Liver (tissue), 9 donors: ENCODE measurements around the gene HS3ST4. TPM values are rescaled to one million over a fixed set of nuclear protein-coding genes. Genes with fewer than 3 reads are reported as not detected.

Experiments used
- DNase-seq: peaks from one replicate; pipeline ENCODE4 v3.0.0-alpha.2; 2017; ENCODE audit warnings: low spot score
- H3K27ac ChIP-seq, 2 donors: one replicate each; pipeline ENCODE4 v1.7.0; 2013; ENCODE audit warnings: inconsistent platforms in 2 of 2, low read length in 2 of 2, control low read depth in 1 of 2, low read depth in 1 of 2, mild to moderate bottlenecking in 1 of 2
- H3K27me3 ChIP-seq, 4 donors: one replicate each; pipeline versions ENCODE4 v1.6.1 to v1.7.0; 2013; ENCODE audit warnings: low read length in 3 of 4, inconsistent platforms in 1 of 4, mild to moderate bottlenecking in 1 of 4, moderate library complexity in 1 of 4; ENCODE audit not compliant: control insufficient read depth in 4 of 4, insufficient read depth in 4 of 4
- H3K36me3 ChIP-seq, 4 donors: one replicate each; pipeline versions ENCODE4 v1.6.1 to v1.7.0; 2013; ENCODE audit warnings: low read length in 3 of 4, mild to moderate bottlenecking in 3 of 4, low read depth in 1 of 4, moderate library complexity in 1 of 4; ENCODE audit not compliant: control insufficient read depth in 4 of 4, insufficient read depth in 3 of 4
- H3K4me1 ChIP-seq, 4 donors: one replicate each; pipeline versions ENCODE4 v1.6.1 to v1.7.0; 2013; ENCODE audit warnings: low read length in 3 of 4, mild to moderate bottlenecking in 3 of 4, moderate library complexity in 1 of 4; ENCODE audit not compliant: control insufficient read depth in 4 of 4, insufficient read depth in 4 of 4
- H3K4me3 ChIP-seq, 3 donors: one replicate each; pipeline versions ENCODE4 v1.6.1 to v1.7.0; 2013; ENCODE audit warnings: low read length in 3 of 3, control low read depth in 1 of 3, low read depth in 1 of 3, mild to moderate bottlenecking in 1 of 3
- H3K9ac ChIP-seq, 2 donors: one replicate each; pipeline ENCODE4 v1.7.0; 2013; ENCODE audit warnings: low read length in 2 of 2, mild to moderate bottlenecking in 2 of 2, moderate library complexity in 2 of 2, control low read depth in 1 of 2, low read depth in 1 of 2
- H3K9me3 ChIP-seq, 4 donors: one replicate each; pipeline versions ENCODE4 v1.6.1 to v1.7.0; 2013; ENCODE audit warnings: low read length in 3 of 4; ENCODE audit not compliant: control insufficient read depth in 4 of 4
- ATF3 ChIP-seq: IDR thresholded peaks from 2 replicates; pipeline ENCODE4 v1.6.1; 2016; ENCODE audit warnings: antibody characterized with exemption
- EGR1 ChIP-seq, 2 donors: IDR thresholded peaks; 2 replicates each; pipeline ENCODE4 v1.6.1; 2016 to 2018; ENCODE audit warnings: antibody characterized with exemption in 2 of 2, low read depth in 2 of 2
- FOXA1 ChIP-seq: IDR thresholded peaks from 2 replicates; pipeline ENCODE4 v1.6.1; 2016; ENCODE audit warnings: antibody characterized with exemption
- FOXA2 ChIP-seq: IDR thresholded peaks from 2 replicates; pipeline ENCODE4 v1.6.1; 2016; ENCODE audit warnings: antibody characterized with exemption
- GABPA ChIP-seq, 2 donors: IDR thresholded peaks in 1 of 2; conservative IDR thresholded peaks in 1 of 2; 2 replicates each; pipeline ENCODE4 v1.6.1; 2016; ENCODE audit warnings: antibody characterized with exemption in 2 of 2, mild to moderate bottlenecking in 1 of 2, moderate library complexity in 1 of 2
- HNF4A ChIP-seq, 2 donors: conservative IDR thresholded peaks; 2 replicates each; pipeline ENCODE4 v1.6.1; 2016; ENCODE audit warnings: antibody characterized with exemption in 2 of 2, mild to moderate bottlenecking in 2 of 2
- HNF4G ChIP-seq: IDR thresholded peaks from 2 replicates; pipeline ENCODE4 v1.6.1; 2016; ENCODE audit warnings: antibody characterized with exemption
- JUND ChIP-seq, 2 donors: IDR thresholded peaks; 2 replicates each; pipeline ENCODE4 v1.6.1; 2016; ENCODE audit warnings: antibody characterized with exemption in 2 of 2
- MAX ChIP-seq: IDR thresholded peaks from 2 replicates; pipeline ENCODE4 v1.6.1; 2016; ENCODE audit warnings: antibody characterized with exemption
- NR2F2 ChIP-seq: IDR thresholded peaks from 2 replicates; pipeline ENCODE4 v1.6.1; 2016; ENCODE audit warnings: antibody characterized with exemption
- RAD21 ChIP-seq, 2 donors: IDR thresholded peaks; 2 replicates each; pipeline ENCODE4 v1.6.1; 2016; ENCODE audit warnings: antibody characterized with exemption in 2 of 2, mild to moderate bottlenecking in 2 of 2
- REST ChIP-seq: IDR thresholded peaks from 2 replicates; pipeline ENCODE4 v1.6.1; 2016; ENCODE audit warnings: antibody characterized with exemption, mild to moderate bottlenecking
- RXRA ChIP-seq, 2 donors: IDR thresholded peaks; 2 replicates each; pipeline ENCODE4 v1.6.1; 2017 to 2018; ENCODE audit warnings: antibody characterized with exemption in 2 of 2, mild to moderate bottlenecking in 1 of 2
- SP1 ChIP-seq: IDR thresholded peaks from 2 replicates; pipeline ENCODE4 v1.6.1; 2018; ENCODE audit warnings: antibody characterized with exemption, mild to moderate bottlenecking
- TAF1 ChIP-seq: conservative IDR thresholded peaks from 2 replicates; pipeline ENCODE4 v1.6.1; 2016; ENCODE audit warnings: antibody characterized with exemption, mild to moderate bottlenecking
- YY1 ChIP-seq: IDR thresholded peaks from 2 replicates; pipeline ENCODE4 v1.6.1; 2016; ENCODE audit warnings: antibody characterized with exemption, mild to moderate bottlenecking
- WGBS: extraction: QIAGEN DNeasy Blood & Tissue Kit; methylation state at CpG from one replicate; pipeline ENCODE4 v1.1.7; 2013; 5-methylcytosine and 5-hydroxymethylcytosine counted together
- polyA plus RNA-seq, 2 donors: library from polyadenylated mRNA; stranded (reverse) in 1 of 2; unstranded in 1 of 2; fragments of 200-250 nt in 1 of 2; fragments of >200 nt in 1 of 2; fragmentation: Nextera tagmentation in 1 of 2; extraction: Ambion mirVana in 1 of 2; gene quantifications; one replicate each; pipeline versions ENCODE4 v1.2.1 to v1.2.3, GENCODE V29; 2013 to 2015
- total RNA-seq, 2 donors: library from RNA; depleted of rRNA; stranded (reverse); fragments of >200 nt; gene quantifications; one replicate each; pipeline ENCODE4 v1.2.3, GENCODE V29; 2014
- TF ChIP-seq, protein P1 (sequence below): IDR thresholded peaks from 2 replicates; pipeline ENCODE4 v1.6.1; 2016; ENCODE audit warnings: antibody characterized with exemption
- TF ChIP-seq, protein P2 (sequence below): fragments of 150-350 bp; IDR thresholded peaks from 2 replicates; pipeline ENCODE4 v1.5.1; 2017; ENCODE audit warnings: improper control_type of control experiment, low read depth, low read length; ENCODE audit not compliant: missing input control
- donor health status: healthy.
- donor health status: healthy.
- donor health status: healthy.
- donor health status: healthy.
- donor health status: healthy.

The HS3ST4 gene
- total and polyA plus RNA-seq, 4 donors = not detected

GRCh38 chr16:25832291-25832690 lies 140.5 kb downstream of the HS3ST4 start:
- H3K27ac ChIP-seq = no peak overlapping the region
- TF ChIP-seq, protein P1, sequence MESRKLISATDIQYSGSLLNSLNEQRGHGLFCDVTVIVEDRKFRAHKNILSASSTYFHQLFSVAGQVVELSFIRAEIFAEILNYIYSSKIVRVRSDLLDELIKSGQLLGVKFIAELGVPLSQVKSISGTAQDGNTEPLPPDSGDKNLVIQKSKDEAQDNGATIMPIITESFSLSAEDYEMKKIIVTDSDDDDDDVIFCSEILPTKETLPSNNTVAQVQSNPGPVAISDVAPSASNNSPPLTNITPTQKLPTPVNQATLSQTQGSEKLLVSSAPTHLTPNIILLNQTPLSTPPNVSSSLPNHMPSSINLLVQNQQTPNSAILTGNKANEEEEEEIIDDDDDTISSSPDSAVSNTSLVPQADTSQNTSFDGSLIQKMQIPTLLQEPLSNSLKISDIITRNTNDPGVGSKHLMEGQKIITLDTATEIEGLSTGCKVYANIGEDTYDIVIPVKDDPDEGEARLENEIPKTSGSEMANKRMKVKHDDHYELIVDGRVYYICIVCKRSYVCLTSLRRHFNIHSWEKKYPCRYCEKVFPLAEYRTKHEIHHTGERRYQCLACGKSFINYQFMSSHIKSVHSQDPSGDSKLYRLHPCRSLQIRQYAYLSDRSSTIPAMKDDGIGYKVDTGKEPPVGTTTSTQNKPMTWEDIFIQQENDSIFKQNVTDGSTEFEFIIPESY = no peak
- no peak for TF ChIP-seq EGR1 (IDR thresholded peaks at IDR 0.05; ENCODE audit: low read depth in 2 of 2)
- TF ChIP-seq JUND (IDR thresholded peaks at IDR 0.05) = no peak
- TF ChIP-seq HNF4A (conservative IDR thresholded peaks at IDR 0.05) = no peak
- no peak for TF ChIP-seq TAF1
- no peak for TF ChIP-seq ATF3
- TF ChIP-seq FOXA2 = no peak
- no peak for TF ChIP-seq HNF4G
- no peaks in the 10 kb centered on the region for H3K9me3 ChIP-seq
- no peak for DNase-seq
- peaks cover 0 to 15% (median 2%) of the 10 kb centered on the region in 4 donors for H3K27me3 ChIP-seq
- H3K4me3 ChIP-seq = no peak overlapping the region
- no peak overlapping the region for H3K9ac ChIP-seq
- H3K36me3 ChIP-seq = no peaks in the 10 kb centered on the region
- no peaks in the 10 kb centered on the region for H3K4me1 ChIP-seq
- WGBS = 73% methylated on average over 4 of the region's 4 CpGs

DNA sequence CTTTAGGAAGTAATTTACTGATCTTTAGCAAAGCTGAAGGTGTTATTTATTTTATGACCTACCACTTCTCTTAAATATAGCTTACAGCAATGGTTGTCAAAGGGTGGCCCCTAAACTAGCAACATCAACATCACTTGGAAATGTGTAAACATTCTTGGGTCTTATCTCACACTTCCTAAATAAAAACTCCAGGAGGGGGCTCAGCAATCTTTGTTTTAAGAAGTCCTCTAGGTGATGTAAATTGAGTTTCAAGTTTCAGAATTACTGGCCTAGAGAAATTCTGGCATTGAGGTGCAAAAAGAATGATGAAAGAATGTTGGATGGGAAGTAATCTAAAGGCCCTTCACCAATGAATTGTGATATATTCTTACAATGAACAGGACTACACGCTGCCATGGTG lies 142.3 kb downstream of the HS3ST4 start:
- Histone ChIP-seq H3K4me3 (no peak overlapping the region), H3K36me3 (no peaks in the 10 kb centered on the region), H3K27ac (no peak overlapping the region), H3K27me3 (peaks cover 0 to 14% (median 2%) of the 10 kb centered on the region in 4 donors), H3K9ac (no peak overlapping the region), H3K4me1 (peaks cover 0 to 2% (median 0%) of the 10 kb centered on the region in 4 donors), H3K9me3 (no peaks in the 10 kb centered on the region)
- WGBS = 66% methylated on average over 1 of the region's 1 CpG
- TF ChIP-seq, protein P2, sequence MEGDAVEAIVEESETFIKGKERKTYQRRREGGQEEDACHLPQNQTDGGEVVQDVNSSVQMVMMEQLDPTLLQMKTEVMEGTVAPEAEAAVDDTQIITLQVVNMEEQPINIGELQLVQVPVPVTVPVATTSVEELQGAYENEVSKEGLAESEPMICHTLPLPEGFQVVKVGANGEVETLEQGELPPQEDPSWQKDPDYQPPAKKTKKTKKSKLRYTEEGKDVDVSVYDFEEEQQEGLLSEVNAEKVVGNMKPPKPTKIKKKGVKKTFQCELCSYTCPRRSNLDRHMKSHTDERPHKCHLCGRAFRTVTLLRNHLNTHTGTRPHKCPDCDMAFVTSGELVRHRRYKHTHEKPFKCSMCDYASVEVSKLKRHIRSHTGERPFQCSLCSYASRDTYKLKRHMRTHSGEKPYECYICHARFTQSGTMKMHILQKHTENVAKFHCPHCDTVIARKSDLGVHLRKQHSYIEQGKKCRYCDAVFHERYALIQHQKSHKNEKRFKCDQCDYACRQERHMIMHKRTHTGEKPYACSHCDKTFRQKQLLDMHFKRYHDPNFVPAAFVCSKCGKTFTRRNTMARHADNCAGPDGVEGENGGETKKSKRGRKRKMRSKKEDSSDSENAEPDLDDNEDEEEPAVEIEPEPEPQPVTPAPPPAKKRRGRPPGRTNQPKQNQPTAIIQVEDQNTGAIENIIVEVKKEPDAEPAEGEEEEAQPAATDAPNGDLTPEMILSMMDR = no peak
- TF ChIP-seq EGR1 (IDR thresholded peaks at IDR 0.05; ENCODE audit: low read depth in 2 of 2) = no peak
- no peak for TF ChIP-seq HNF4A (conservative IDR thresholded peaks at IDR 0.05)
- no peak for TF ChIP-seq YY1
- TF ChIP-seq HNF4G = no peak
- no peak for TF ChIP-seq MAX
- no peak for TF ChIP-seq JUND (IDR thresholded peaks at IDR 0.05)
- no peak for TF ChIP-seq RAD21 (IDR thresholded peaks at IDR 0.05)
- no peak for TF ChIP-seq SP1
- TF ChIP-seq REST = no peak
- TF ChIP-seq FOXA2 = no peak
- TF ChIP-seq RXRA (IDR thresholded peaks at IDR 0.05) = no peak
- TF ChIP-seq NR2F2 = no peak
- TF ChIP-seq TAF1 = no peak
- no peak for TF ChIP-seq FOXA1
- TF ChIP-seq, protein P1 = no peak
- no peak for TF ChIP-seq GABPA (IDR thresholded peaks at IDR 0.05 in 1 of 2, conservative IDR thresholded peaks at IDR 0.05 in 1 of 2)
- no peak for TF ChIP-seq ATF3
- no peak for DNase-seq
